OCI-M2 (cell line): Measurements from ENCODE around the gene HEG1.
"Not testable (repeated sequence)": the region's sequence is repeated elsewhere in the genome, so short reads cannot be mapped to it uniquely, and the experiment has no call there.

Source experiments
- DNase-seq: peaks from one replicate; lab custom pipeline; 2025; ENCODE audit not compliant: unreplicated experiment; lab: John Stamatoyannopoulos, UW

The HEG1 gene, protein sequence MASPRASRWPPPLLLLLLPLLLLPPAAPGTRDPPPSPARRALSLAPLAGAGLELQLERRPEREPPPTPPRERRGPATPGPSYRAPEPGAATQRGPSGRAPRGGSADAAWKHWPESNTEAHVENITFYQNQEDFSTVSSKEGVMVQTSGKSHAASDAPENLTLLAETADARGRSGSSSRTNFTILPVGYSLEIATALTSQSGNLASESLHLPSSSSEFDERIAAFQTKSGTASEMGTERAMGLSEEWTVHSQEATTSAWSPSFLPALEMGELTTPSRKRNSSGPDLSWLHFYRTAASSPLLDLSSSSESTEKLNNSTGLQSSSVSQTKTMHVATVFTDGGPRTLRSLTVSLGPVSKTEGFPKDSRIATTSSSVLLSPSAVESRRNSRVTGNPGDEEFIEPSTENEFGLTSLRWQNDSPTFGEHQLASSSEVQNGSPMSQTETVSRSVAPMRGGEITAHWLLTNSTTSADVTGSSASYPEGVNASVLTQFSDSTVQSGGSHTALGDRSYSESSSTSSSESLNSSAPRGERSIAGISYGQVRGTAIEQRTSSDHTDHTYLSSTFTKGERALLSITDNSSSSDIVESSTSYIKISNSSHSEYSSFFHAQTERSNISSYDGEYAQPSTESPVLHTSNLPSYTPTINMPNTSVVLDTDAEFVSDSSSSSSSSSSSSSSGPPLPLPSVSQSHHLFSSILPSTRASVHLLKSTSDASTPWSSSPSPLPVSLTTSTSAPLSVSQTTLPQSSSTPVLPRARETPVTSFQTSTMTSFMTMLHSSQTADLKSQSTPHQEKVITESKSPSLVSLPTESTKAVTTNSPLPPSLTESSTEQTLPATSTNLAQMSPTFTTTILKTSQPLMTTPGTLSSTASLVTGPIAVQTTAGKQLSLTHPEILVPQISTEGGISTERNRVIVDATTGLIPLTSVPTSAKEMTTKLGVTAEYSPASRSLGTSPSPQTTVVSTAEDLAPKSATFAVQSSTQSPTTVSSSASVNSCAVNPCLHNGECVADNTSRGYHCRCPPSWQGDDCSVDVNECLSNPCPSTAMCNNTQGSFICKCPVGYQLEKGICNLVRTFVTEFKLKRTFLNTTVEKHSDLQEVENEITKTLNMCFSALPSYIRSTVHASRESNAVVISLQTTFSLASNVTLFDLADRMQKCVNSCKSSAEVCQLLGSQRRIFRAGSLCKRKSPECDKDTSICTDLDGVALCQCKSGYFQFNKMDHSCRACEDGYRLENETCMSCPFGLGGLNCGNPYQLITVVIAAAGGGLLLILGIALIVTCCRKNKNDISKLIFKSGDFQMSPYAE (N-terminal part only)

DNA sequence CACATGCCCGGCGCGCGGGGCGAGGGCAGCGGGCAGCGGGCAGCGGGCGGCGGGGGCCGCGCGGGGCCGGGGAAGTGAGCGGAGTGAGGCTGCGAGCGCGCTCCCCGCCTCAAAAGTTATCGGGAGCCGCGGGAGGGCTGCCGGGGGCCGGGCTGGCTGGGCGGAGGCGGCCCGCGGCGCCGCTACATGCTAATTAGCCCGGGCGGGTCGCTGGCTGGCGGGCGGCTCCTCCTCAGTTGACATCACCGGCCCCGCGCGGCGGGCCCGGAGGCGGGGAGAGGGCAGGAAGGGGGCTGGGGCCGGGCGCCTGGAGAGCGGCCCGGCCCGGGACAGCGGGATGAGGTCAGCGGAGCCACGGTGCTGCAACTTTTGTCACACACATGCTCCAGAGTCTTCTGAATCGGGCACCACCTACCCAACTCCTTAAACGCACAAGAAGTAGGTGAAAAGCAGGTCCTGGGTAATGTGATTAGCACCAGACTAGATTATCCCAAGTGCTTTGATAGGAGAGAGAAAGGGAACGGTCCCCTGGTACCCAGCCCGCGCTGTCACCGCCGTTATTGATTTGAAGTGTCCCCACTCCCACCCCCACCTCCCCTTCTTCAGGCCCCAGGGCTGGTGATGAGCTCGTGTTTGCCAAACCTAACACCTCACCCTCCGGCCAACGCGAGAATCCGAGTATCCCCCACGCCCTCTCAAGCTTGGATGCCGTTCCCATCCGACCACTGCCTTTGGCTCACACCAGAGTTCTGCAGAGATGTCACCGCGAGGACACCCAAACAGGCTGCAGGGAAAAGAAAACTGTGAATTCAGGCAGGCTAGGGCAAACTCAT lies at the start of gene HEG1:
TSS of gene HEG1 (minus strand) at position 85 of the 833 bp plus-strand sequence. CDS start 107 bp downstream, outside the sequence.
- no peak for DNase-seq

DNA sequence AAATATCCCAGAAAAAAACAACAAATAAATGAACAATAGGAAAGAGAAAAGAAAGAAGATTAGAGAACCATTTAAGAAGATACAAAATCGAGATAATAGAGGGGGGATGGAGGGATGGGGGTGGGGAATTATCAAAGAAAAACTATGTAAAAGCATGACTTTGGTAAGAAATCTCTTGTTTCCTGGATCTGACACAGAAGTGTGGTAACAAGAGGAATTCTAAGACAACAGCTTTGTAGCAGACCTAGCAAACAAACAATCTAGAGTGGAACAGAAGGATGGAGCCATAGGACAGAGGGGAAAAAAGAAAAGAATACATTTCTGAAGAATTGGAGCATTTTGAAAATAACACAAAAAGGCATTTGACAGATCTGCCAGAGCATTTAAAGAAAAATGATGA lies 49.3 kb upstream of the HEG1 start:
- DNase-seq = no peak

DNA sequence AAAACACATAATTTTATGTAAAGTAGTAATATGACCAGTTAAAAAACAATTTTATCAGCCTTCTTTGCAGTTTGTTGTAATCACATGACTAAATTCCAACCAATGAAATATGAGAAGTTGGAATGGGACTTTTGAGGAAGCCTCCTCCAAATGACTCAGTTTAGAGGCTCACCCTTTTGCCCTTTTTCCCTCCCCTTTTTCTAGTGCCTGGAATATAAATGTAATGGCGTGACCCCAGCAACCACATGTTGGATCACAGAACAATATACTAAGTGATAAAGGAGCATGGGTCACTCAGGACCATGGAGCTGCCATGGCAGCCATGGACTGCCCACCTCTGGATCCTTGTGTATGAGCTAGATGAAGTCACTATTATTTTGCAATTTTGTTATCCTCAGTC lies 48.8 kb upstream of the HEG1 start:
- no peak for DNase-seq

DNA sequence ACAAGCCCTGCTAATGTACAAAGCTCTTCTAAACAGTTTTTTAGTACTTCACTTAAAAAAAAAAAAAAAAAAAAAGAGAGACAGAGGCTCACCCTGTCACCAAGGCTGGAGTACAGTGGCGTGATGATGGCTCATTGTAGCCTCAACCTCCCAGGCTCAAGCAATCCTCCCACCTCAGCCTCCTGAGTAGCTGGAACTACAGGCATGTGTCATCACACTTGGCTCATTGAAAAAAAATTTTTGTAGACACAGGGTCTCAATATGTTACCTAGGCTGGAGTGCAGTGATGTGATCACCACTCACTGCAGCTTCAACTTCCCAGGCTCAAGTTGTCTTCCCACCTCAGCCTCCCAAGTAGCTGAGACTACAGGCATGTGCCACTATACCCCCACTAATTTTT lies 47.6 kb upstream of the HEG1 start:
- no peak for DNase-seq

DNA sequence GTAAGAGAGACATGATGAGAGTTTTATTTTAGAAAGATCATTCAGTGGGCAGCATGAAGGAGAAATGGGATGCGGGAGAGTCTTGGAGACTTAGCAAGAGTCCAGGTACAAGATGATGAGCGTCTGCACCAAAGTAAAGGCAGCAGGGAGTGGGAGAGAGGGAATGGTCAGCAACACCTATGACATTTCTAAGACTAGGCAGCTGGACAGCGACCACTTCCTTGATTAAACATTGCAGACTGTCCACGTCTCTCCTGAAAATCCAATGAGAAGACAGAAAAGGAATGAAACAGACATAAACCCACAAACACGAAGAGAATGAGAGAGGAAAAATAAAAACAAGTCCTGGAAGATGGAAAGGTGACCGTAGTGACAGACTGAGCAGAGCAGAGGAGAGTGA lies 46.7 kb upstream of the HEG1 start:
- DNase-seq = no peak

DNA sequence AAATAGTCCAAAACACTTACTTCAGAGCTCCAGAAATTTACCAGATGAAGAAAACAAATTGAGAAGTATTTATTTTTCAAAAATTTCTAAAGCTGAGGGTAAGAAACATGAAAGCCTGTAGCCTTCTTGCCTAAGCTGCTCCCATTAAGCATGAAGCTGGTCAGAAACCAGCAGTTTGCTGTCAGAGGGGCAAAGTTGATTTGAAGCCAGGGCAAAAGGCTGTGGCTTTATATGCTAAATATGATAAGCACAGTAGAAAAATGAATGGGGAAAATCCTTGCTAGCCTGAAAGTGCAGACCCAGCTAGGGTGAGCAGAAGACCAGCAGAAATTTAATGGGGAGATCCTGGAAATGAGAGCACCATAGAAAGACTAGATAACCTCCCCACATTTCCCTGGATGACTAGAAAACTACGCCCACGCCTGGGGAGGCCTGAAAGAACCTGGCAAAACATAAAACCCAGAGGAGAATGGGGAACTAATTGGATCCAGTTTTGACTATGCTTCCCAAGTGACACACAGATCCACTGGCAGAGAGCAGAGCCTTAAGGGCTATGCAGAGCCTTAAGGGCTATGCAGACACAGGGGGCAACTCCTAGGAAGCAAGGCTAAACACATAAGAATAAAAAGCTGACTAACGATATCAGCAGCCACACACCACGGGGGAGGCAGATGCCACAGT lies 43.0 kb upstream of the HEG1 start:
- no peak for DNase-seq

DNA sequence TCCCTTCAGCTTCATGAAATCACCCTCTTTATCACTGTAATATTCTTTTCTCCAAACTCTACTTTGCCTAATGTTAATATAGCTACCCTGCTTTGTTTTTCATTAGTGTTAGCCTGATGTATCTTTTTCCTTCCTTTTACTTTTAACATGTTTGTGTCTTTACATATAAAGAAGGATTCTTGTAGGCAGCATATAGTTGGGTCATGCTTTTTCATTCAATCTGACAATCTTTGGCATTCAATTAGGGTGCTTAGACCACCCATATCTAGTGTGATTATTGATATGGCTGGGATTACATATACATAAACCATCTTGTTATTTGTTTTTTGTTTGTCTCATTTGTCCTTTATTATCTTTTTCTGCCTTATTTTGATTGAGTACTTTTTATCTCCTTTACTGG lies 34.9 kb upstream of the HEG1 start:
- DNase-seq = no peak

DNA sequence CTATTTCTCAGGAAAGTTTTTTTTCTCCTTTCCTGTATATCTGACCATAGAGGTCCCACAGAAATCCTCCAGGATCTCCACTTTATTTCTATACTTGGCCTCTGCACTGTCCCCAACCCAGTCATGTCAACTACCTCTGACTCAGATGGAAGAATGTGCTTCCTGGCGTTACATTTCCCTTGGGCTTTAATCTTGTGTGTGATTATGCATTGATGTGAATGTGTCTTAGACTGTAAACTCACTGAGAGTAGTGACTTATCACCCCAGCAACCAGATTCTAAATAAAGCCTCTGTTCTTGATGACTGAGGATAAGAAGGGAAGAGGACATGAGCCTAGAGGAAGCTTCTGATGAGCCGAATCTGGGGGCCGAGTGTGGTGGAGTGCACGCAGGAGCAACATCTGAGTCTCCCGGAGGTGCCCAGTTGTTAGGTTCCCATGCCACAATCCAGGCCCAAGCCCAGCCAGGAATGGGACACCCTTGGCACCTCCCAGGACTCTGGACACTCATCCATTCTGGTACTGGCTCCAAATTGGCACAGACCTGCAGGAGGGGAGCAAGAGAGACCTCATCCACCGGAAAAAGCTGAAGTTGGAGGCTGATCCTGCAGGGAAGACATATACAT lies 32.1 kb upstream of the HEG1 start:
- DNase-seq = no peak

DNA sequence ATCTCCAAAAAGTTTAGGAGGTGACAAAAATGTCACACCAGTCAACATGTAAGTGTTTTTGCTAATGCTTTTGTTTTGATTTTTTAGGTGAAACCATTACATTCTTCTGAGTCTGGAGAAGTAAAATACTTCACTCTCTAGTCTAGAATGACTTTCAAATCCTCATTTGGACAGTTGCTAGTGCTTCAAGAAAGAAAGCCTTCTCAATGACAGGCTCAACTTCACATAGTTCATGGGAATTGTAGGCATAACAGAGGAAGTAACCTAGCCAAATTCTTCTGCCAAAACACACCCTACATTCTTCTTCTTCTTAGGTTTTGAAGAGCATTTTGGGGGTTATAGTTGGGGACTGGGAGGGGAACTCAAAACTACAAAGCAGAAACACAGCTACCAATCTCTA lies 29.4 kb upstream of the HEG1 start:
- DNase-seq = no peak

DNA sequence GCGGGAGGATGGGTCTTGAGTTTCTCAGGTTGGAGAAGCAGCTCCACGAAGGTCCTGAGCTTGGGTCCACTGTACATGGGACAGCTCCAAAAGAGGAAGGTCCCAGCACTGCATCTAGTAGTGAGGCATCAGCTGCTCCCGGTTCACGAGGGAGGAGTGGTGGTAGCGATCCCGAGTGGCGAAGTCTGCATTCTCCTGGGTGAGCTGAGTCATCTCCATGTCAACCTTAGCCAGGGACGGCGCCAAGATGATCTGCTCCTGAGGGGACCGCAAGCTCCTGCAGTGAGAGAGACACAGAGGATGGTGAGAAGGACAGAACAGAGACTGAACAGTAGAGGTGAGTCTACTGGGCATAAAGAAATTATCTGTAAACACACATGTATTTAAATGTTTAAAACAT lies 28.0 kb upstream of the HEG1 start:
- no peak for DNase-seq

DNA sequence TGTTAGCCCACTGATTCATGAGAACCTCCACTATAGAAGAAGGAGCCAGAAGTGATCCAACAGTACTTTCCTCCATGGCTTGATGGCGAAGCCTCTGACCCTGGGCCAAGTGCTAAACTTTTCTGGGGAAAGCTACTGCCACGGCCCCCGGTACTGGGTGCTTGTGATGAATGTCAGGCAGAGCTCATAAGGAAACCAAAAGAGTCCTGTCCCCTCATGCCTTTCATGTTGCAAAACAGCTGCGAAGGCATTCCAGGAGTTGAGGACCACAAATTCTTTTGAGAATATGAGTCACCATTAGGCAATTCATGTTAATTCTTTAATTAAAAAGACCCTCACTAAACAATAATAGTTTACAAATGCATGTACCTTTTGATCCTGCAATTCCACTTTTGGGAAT lies 26.5 kb upstream of the HEG1 start:
- DNase-seq = not testable (repeated sequence)

DNA sequence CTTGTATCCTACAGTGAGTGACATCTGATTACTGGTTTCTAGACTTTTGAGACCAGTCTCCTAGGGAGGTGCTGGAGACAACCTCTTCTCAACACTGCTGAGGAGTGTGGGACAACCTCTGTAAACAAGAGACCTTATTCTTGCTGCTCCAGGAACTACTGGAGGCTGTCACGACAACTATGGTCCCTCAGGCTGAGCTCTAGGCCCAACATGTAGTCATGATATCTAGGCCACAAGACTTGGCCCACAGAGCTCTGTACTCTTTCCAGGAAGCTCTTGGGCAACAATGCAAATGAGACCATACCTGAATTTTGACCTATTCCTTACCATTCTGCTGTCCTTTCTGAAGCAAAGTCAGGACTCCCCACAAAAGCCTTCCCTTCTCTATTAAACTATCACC lies 24.3 kb upstream of the HEG1 start:
- DNase-seq = no peak

DNA sequence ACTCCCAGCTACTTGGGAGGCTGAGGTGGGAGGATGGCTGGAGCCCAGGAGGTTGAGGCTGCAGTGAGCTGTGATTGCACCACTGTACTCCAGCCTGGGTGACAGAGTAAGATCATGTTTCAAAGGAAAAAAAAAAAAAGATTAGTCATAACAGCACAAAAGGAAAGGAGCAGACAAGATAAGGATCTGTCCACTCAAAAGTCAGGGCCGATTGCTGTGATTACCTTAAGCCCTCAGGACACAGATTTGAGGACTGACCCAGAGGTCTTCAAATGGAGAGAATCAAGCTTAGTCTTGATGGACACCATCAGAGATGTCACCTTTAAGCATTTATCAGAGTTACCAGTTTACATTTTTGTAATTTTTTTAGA lies 23.9 kb upstream of the HEG1 start:
- no peak for DNase-seq

DNA sequence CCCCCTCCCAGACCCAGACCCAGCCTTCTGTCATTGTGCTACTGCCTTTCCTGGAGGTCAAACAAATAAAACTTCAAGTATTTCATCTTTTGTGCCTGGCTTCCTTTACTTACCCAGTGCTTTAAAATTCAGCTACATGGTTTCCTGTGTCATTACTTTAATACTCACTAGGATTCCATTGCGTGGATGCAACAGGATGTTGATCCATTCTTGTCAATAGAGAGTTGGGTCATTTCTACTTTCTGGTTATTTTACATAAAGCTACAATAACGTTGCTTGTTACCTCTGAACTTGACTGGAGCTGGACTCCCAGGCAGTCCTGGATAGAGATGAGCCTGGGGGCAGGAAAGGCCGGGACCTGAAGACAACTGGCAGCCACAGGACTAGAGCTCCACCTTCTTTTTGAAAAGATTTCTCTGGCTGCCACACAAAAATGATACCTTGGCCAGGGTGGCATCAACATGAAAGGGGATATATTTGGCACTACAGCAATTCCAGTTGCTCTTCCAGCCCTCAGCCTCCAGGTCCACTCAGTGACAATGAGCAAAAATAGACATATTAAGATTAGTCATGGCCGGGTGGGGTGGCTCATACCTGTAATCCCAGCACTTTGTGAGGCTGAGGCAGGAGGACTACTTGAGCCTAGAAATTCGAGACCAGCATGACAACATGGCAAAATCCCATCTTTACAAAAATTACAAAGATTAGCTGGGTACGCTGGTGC lies 23.3 kb upstream of the HEG1 start:
- DNase-seq = no peak

DNA sequence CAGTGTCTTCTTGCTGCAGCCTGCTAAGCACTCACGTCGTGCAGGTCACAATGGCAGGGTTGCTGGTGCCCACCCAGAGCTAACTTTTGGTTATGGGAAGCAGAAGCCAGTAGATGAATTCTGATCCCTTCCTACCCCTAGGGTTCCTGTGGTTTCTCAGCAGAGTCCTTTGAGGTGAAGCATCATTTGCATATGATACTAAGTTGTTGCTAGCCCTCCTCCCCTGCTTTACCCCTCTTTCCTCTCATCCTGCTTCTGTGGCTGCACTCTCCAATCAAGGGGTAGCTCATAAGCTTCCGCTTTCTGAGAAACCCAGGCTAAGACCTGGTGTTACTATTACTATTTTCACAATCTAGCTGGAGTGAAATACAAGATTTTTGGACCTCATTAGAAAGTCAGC lies 22.1 kb upstream of the HEG1 start:
- DNase-seq = no peak

DNA sequence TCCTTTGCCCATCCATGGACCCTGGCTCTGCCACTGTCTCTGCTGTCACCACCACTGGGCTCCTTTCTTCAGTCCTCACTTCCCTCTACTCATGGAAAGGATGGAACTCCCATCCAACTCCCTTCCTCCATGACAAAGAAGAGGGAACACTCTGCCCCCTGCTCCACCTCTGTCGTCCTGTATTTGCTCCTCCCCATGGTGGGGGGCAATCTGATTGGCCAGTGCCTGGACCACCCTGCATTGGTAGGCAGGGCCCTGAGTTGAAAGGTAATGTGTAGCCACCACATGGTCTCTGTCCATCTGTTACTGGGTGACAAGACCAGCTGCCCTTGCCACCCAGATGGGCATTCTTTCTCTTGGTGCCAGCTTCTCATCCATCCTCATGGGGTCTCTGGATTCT lies 20.7 kb upstream of the HEG1 start:
- DNase-seq = no peak

DNA sequence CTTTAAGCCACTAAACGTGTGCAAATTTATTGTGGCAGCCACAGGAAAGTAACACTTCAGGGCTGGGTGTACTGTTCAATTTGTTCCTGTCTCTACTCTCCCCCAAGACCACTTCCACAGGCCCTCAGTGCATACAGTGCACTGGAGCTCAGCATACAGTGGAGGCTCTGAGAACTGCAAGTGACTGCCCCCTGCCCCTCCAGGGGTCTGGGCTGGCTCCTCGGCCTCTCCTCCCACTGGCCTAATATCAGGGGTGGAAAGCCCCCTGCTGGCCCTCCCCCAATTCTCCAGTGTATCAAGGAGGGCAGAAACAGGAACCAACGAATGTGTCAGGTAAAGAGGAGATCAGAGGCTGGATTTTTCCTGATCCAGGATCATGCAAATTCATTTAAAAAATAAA lies 19.9 kb upstream of the HEG1 start:
- no peak for DNase-seq

DNA sequence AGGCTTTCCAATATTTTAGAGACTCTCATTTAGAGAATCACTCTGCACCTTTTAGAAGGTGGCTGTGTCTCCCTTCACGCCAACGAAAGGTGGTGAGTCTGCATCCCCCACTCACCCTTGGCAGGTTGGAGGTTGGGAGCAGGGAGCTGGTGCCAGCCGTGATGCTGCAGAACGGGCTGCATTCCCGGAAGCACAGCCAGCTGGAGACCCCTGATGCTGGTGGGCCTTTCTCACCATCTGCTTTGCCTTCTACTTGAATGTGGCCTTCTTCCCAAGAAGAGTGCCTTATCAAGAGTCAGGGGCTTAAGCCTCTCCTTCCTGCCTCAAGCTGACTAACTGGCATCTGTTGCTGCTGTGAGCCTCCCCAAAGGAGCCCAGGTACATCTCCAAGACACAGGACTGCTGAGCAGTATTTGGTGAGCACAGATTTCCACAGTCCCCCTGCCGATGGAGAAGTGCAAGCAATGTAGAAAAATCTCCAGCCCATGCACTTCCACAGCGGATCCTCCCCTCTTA lies 17.7 kb upstream of the HEG1 start:
- DNase-seq = no peak
